ENCODE data around the gene ITPK1.

Gene ITPK1

GRCh38 chr14:92990456-92991430, 125.0 kb downstream of the ITPK1 start:
- DNase-seq (ENCODE audit: low read depth in 2 of 2) = no peak

DNA sequence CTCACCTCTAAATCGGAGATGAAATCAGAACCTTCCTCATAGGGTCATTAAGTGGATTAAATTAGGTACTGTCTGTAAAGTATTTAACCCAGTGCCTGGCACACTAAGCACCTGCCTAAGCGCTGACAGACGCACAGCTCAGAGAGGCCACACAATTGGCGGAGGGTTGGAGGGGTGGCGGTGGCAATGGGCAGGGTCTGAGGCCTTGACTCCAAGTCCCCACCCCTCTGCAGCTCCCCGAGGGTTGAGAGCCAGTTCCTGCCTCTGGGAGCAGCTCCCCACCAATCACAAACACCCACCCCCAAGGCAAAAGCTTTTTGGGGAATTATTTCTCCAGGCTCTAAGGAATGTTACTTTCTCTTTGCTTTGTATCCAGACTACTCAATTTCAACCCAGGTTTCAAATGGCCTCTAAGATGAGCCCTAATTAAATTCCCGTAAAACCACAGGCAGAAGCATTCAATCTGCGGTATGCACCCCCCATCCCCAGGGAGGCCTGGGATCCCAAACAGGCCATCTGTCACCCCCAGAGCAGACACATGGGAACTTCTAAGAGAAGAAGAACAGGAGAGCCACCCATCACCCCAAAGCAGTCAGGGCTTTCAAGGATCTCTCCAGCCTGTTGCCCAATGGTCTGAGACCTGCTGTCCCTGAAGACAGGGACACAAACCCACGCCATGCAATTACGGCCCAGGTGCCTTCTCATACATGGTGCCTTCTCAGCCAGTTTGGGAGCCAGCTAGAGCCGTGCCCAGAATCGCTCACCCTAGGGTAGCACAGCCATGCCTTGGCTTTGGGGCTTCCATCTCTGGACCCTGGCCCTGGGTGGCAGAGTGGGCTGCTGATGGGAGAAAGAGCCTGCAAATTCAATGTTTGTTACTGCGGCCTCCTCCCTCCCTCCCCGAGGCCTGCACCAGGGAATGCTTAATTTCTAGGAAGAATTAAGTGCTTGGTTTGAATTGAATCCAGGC, 126.7 kb downstream of the ITPK1 start:
- DNase-seq (ENCODE audit: low read depth in 2 of 2) = no peak

GRCh38 chr14:92987713-92988510, 127.8 kb downstream of the ITPK1 start:
- no peak for DNase-seq (ENCODE audit: low read depth in 2 of 2)

GRCh38 chr14:92987148-92987570, 128.6 kb downstream of the ITPK1 start:
- DNase-seq (ENCODE audit: low read depth in 2 of 2) = no peak

DNA sequence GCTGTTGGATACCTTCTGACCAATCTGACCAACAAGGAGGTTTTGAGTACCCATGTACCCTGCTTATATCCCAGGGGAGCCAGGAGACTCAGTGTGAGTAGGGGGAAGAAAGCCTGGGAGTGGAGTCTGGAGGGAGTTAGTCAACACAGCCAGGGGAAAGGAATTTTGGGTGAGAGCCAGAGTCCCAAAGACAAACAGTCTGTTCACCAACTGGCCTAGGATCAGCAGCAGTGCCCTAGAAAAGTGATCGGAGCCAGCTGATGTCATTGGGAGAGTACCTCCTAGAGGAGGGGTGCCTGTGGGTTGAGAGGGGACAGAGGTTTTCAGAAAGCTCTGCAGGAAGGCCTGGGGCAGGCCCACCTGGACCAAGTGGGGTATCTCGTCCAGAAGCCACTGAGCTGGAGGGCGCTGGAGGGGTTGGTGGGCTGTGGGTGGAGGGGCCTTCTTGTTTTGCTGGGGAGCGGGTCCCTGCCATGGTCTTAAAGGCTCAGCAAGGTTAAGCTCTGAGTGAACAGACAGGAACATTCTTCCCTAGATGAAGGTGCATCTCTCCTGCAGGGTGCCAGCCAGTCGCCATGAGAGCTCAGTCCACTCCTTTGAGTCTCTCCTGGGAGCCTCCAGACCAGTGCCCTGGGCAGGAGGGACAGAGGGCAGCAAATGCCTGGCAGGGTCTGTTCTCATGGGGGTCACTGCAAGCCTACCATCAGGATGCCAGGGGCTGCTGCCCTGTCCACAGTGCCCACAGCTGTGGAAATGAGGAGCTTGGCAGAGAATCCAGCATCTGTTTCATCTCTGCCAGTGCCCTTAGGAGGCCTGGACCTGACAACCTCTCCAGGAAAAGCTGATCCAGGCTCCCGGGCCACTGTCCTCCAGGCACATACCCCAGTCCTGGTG, 129.2 kb downstream of the ITPK1 start:
- no peak for DNase-seq (ENCODE audit: low read depth in 2 of 2)

- DNase-seq (ENCODE audit: low read depth in 2 of 2) = no peak
These were observed 130.2 kb downstream of the ITPK1 start for GRCh38 chr14:92985521-92985920.

GRCh38 chr14:92984896-92985295, 130.8 kb downstream of the ITPK1 start:
- DNase-seq (ENCODE audit: low read depth in 2 of 2) = no peak

DNA sequence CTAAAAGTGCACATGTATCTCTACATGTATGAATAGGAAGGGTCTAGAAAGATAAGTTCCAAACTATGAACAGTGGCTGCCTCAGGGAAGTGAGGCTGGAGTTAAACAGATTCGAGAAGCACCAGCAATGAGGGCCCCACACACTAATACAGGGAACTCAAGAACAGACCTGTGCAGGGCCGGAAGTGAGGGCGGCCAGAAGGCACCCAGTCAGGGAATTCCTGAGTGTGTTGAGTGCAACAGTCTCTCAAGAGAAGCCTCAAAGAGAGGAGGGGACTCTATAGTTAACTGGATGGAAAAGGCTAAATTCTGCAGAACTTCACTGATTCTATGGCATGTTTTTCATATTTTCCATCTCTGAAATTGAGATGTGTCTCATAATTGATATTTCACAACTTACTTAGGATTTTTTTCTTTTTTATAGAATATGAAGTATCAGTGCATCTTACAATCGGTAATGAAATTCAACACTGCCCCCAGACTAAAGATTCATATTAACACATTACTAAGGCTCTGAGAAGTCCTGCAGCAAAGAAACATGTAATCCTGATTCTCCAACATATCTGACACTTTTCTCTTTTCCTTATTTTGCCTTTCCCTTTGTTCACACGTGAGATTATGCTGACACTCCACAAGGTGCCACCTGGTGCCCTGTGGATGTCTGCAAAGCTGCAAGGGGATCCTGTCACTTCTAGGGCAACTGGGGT, 131.5 kb downstream of the ITPK1 start:
- DNase-seq (ENCODE audit: low read depth in 2 of 2) = no peak

- DNase-seq (ENCODE audit: low read depth in 2 of 2) = no peak
These were observed 132.8 kb downstream of the ITPK1 start for GRCh38 chr14:92982956-92983355.

GRCh38 chr14:92981726-92982125, 134.0 kb downstream of the ITPK1 start:
- no peak for DNase-seq (ENCODE audit: low read depth in 2 of 2)

DNA sequence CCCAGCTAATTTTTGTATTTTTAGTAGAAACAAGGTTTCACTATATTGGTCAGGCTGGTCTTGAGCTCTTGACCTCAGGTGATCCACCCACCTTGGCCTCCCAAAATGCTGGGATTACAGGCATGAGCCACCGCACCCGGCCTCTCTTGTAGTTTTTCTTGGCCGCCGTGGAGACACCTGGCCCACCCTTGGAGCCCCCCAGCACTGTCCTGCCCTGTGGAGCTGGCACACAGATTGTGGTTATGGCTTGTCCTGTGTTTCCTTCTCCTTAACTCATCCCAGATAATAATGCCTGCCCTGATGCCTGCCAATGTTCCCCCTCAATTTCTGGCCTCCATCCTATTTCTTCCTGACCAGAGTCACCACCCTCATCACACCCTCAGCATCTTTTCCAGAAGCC, 134.9 kb downstream of the ITPK1 start:
- DNase-seq (ENCODE audit: low read depth in 2 of 2) = no peak

DNA sequence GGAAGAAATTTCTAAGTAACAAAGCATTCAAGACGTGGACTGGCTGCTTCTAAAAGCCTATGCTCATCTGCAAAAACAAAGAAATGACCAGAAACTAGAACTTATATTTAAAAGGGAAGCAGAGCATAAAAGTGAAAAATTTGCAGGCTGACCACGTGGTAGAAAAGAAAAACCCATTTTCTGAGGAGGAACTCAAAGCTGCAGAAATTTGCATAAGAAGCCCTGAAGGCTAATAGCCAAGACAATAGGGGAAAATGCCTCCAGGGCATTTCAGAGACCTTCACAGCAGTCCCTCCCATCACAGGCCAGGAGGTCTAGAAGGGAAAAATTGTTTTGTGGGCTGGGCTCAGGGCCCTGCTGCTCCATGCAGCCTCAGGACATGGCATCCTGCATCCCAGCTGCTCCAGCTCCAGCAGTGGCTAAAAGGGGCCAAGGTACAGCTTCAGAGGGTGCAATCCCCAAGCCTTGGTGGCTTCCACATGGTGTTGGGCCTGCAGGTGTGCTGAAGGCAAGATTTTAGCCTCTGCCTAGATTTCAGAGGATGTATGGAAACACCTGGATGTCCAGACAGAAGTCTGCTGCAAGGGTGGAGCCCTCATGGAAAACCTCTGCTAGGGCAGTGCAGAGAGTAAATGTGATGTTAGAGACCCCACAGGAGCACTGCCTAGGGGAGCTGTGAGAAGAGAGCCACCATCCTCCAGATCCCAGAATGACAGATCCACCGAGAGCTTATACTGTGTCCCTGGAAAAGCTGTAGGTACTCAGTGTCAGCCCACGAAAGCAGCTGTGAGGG, 137.3 kb downstream of the ITPK1 start:
- no peak for DNase-seq (ENCODE audit: low read depth in 2 of 2)

- DNase-seq (ENCODE audit: low read depth in 2 of 2) = no peak
These were observed 139.5 kb downstream of the ITPK1 start for GRCh38 chr14:92976268-92976667.

DNA sequence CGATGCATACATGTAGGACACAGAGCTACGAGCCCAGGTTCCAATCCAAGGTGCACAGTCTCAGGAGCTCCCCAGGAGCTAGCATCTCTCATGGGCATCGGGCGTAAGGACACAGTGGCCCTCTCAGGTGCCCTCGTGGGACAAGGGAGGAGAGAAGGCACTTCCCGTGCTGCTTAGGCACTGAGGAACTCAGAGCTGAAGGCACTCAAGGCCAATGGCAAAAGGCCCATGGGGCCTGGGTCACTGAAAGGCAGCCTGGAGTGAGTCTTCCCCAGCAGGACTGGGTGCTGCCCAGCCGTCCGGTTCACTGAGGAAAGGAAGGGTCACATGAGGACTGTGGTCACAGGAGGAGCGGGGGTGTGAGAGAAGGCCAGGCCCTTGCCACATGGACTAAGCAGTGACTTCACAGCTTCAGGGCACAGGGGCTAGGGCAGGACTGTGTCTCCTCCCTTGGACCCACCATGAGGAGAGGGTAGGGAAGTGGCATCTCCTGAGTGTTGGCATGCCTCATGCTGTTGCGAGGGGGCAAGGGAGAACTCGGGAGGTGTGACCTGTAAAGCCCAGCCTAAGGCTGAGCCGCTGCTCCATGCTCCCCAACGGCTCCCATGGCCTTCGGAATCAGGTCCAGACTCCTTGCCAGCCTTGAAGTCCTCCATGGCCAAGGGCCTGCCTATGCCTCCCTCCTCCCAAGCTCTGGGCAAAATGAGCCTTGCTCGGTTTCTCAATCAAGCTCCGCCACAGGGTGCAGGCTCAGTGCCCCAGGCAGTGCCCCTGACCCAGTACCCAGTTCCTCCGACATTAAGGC, 141.0 kb downstream of the ITPK1 start:
- DNase-seq (ENCODE audit: low read depth in 2 of 2) = no peak

GRCh38 chr14:92973798-92974372, 141.8 kb downstream of the ITPK1 start:
- DNase-seq (ENCODE audit: low read depth in 2 of 2) = no peak

- DNase-seq (ENCODE audit: low read depth in 2 of 2) = no peak
These were observed 142.4 kb downstream of the ITPK1 start for GRCh38 chr14:92973261-92973797.

- no peak for DNase-seq (ENCODE audit: low read depth in 2 of 2)
These were observed 144.0 kb downstream of the ITPK1 start for GRCh38 chr14:92971601-92972180.

All from stimulated activated CD4-positive, alpha-beta T cell treated with anti-CD3 and anti-CD28 coated beads, Interleukin-1b, Interleukin-23, amount 100 ng/mL, for 1 hour (primary cell).